ENCODE data around the gene ACOD1.

ACOD1 gene

DNA sequence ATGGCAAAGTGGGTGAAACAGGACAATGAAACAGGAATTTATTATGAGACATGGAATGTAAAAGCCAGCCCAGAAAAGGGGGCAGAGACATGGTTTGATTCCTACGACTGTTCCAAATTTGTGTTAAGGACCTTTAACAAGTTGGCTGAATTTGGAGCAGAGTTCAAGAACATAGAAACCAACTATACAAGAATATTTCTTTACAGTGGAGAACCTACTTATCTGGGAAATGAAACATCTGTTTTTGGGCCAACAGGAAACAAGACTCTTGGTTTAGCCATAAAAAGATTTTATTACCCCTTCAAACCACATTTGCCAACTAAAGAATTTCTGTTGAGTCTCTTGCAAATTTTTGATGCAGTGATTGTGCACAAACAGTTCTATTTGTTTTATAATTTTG is 52.2 kb downstream of the ACOD1 start:
- ChIA-PET CTCF (interaction anchor here (0.6 to 7.0 kb wide), 7 partner anchors 7 to 63 kb away, joined by 3 to 88 read pairs (median 11); partner anchors contain the start of gene CLN5), POLR2A (interaction anchor here (0.6 kb wide), 1 partner anchor 9 kb away, joined by 3 read pairs; no protein-coding TSS in a partner anchor)
- no peak overlapping the region for H3K4me3 ChIP-seq (ENCODE audit: low read depth, low read length)
- no peak for TF ChIP-seq CTCF (IDR thresholded peaks at IDR 0.05; ENCODE audit: insufficient read depth, low read length, missing control alignments)
- DNase-seq (ENCODE audit: low read depth, low spot score) = no peak

DNA sequence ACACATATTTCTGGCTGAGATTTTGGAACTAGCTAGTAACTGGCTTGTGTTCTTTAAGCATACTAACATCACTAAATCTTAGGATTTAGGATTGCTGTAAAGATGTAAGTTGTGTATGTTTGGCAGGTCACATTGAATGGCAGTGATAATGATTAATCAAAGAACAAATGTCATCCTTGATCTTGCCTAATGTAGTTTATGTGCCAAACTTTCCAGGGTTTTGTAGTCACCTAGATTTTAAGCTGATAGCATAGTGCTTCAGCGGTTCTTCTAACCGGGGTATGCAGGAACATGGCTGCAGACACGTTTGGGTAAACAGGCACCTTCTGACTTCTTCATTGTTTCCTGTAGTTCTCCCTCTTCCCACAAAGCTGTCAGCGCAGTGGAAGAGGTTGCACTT is 53.2 kb downstream of the ACOD1 start:
- no peak for TF ChIP-seq CTCF (IDR thresholded peaks at IDR 0.05; ENCODE audit: insufficient read depth, low read length, missing control alignments)
- ChIA-PET CTCF (interaction anchor here (0.7 to 7.0 kb wide), 12 partner anchors 8 to 1126 kb away, joined by 3 to 88 read pairs (median 4); partner anchors contain the start of gene CLN5), POLR2A (no interaction called here)
- no peak for DNase-seq (ENCODE audit: low read depth, low spot score)
- no peak overlapping the region for H3K4me3 ChIP-seq (ENCODE audit: low read depth, low read length)

DNA sequence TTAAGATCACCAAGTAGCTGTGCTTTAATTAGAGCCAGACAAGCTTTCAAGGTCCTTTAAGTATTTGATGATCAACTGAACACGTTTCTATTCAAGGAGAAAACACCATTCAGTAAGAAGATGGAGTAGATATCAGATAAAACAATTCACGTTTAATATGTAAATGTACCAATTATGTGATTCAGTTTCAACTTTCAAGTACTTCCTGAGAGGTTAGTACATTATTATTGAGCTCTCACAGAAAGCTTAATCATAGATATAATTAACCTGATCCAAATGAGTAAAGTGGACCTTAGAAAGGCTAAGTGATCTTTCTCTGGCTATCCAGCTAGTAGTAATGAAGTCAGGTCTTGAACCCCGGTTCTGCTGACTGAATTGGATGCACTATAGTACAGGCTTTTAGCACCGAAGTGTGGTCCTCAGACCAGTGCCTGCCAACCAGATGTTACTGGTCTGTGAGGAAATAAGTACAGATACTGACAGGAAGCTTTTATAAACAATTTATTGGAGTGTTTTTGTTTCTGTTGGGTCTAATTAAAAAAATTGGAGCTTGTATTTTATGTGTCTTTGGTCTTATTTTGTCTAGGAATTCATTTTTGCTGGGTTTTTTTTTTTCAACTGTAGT is 53.8 kb downstream of the ACOD1 start:
- no peak for TF ChIP-seq CTCF (IDR thresholded peaks at IDR 0.05; ENCODE audit: insufficient read depth, low read length, missing control alignments)

GRCh38 chr13:77002590-77003190 is 54.4 kb downstream of the ACOD1 start:
- peak; percentile 56 for TF ChIP-seq CTCF (IDR thresholded peaks at IDR 0.05; ENCODE audit: insufficient read depth, low read length, missing control alignments)
- no peak overlapping the region for H3K4me3 ChIP-seq (ENCODE audit: low read depth, low read length)
- DNase-seq (ENCODE audit: low read depth, low spot score) = no peak
- POLR2A ChIA-PET = no interaction called here
- CTCF ChIA-PET = interaction anchor here (1.0 to 7.0 kb wide), 10 partner anchors 8 to 105 kb away, joined by 3 to 88 read pairs (median 4); partner anchors contain the start of gene CLN5

More for the DNA sequence above, 53.8 kb downstream of the ACOD1 start:
- H3K4me3 ChIP-seq (ENCODE audit: low read depth, low read length) = no peak overlapping the region
- ChIA-PET CTCF (interaction anchor here (0.7 to 7.0 kb wide), 11 partner anchors 8 to 1126 kb away, joined by 3 to 88 read pairs (median 3); partner anchors contain the start of gene CLN5), POLR2A (no interaction called here)
- DNase-seq (ENCODE audit: low read depth, low spot score) = no peak

Measured in AG04449 (cell line).